Uterus (tissue), 2 donors: ENCODE results near the gene SAP30L.

Experiments used
- POLR2A ChIP-seq, 2 donors: fragments of 450-650 bp; IDR thresholded peaks; one replicate each; pipeline ENCODE4 v1.6.1; 2016; ENCODE audit warnings: antibody characterized with exemption in 2 of 2, mild to moderate bottlenecking in 1 of 2, moderate library complexity in 1 of 2
- TF ChIP-seq, protein P1 (sequence below), 4 experiments: fragments of 200-600 bp in 2 of 4; fragments of 450-650 bp in 2 of 4; sonication (generic) in 2 of 4; IDR thresholded peaks; one replicate each; pipeline ENCODE4 v1.5.1; 2016 to 2019; ENCODE audit warnings: antibody characterized with exemption in 4 of 4, mild to moderate bottlenecking in 2 of 4, moderate library complexity in 1 of 4

DNA sequence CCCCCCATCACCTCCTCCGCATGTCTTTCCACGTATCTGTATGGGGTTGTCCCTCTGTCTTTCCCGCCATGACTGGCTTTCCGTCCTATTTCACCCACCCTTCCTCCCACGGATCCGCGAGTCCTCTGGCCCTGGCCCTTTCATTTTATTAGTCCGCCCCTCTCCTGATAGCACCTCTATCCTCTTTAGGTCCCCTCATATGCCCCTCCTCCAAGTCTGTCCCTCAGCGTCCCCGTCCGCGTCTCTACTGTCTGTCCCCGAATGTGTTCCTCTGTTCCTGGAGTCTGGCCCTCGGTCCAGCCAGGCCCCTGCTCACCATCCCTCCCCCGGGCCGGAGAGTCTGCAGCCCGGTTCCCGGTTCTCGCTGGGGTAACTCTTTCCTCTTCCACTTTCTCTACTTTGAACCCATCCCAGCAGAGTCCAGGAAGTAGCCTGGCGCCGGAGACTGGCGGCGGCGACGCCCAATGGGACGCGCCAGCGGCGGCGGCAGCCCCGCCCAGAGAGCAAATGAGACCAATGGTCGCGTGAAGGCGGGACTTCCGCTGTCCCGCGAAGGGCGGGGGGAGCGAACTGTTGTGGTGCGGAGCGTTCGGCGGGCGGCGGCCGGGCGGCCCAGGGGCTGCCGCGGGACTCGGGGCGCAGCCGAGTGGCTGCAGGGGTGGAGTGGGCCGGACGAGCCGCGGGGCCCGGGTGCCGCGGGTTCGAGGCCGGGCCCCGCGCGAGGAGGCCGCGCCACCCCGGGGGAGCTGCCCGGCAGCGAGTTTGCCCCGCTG is at the start of gene SAP30L:
- TF ChIP-seq, protein P1, sequence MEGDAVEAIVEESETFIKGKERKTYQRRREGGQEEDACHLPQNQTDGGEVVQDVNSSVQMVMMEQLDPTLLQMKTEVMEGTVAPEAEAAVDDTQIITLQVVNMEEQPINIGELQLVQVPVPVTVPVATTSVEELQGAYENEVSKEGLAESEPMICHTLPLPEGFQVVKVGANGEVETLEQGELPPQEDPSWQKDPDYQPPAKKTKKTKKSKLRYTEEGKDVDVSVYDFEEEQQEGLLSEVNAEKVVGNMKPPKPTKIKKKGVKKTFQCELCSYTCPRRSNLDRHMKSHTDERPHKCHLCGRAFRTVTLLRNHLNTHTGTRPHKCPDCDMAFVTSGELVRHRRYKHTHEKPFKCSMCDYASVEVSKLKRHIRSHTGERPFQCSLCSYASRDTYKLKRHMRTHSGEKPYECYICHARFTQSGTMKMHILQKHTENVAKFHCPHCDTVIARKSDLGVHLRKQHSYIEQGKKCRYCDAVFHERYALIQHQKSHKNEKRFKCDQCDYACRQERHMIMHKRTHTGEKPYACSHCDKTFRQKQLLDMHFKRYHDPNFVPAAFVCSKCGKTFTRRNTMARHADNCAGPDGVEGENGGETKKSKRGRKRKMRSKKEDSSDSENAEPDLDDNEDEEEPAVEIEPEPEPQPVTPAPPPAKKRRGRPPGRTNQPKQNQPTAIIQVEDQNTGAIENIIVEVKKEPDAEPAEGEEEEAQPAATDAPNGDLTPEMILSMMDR (IDR thresholded peaks at IDR 0.05), result no peak
- TF ChIP-seq POLR2A (IDR thresholded peaks at IDR 0.05), result peak; percentile 78 to 85
